SK-N-SH (cell line): ENCODE data around the gene NTM.

Experiments used
- CHD2 ChIP-seq: fragments of 150-350 bp; IDR thresholded peaks from 2 replicates; pipeline ENCODE4 v1.6.1; 2018; ENCODE audit warnings: low read length; ENCODE audit not compliant: partially characterized antibody
- CTCF ChIP-seq: fragments of 200-600 bp; sonication (generic); IDR thresholded peaks from 2 replicates; pipeline ENCODE4 v1.6.1; 2017; ENCODE audit warnings: antibody characterized with exemption, mild to moderate bottlenecking, moderate library complexity
- EP300 ChIP-seq, 2 experiments: IDR thresholded peaks; 2 replicates each; pipeline versions ENCODE4 v1.4.0 to v1.6.1; 2012; ENCODE audit warnings: borderline replicate concordance in 1 of 2, low read depth in 1 of 2, low read length in 1 of 2
- FOSL2 ChIP-seq: IDR thresholded peaks from 2 replicates; pipeline ENCODE4 v1.4.0; 2012; ENCODE audit warnings: low read depth, mild to moderate bottlenecking, moderate library complexity, borderline replicate concordance
- MAX ChIP-seq: IDR thresholded peaks from 2 replicates; pipeline ENCODE4 v1.4.0; 2012; ENCODE audit warnings: low read depth
- MXI1 ChIP-seq: IDR thresholded peaks from 2 replicates; pipeline ENCODE4 v1.6.1; 2012; ENCODE audit warnings: mild to moderate bottlenecking, low read depth, low read length, improper control_type of control experiment
- NFIC ChIP-seq: IDR thresholded peaks from 2 replicates; pipeline ENCODE4 v1.4.0; 2012; ENCODE audit warnings: borderline replicate concordance
- NRF1 ChIP-seq: IDR thresholded peaks from 2 replicates; pipeline ENCODE4 v1.6.1; 2012; ENCODE audit warnings: low read depth, mild to moderate bottlenecking, low read length
- POLR2AphosphoS5 ChIP-seq: IDR thresholded peaks from 2 replicates; pipeline ENCODE4 v1.6.1; 2012; ENCODE audit warnings: low read depth, low read length
- SIN3A ChIP-seq: IDR thresholded peaks from 2 replicates; pipeline ENCODE4 v1.6.1; 2012; ENCODE audit warnings: low read depth, mild to moderate bottlenecking, low read length, moderate library complexity, borderline replicate concordance
- TAF1 ChIP-seq: IDR thresholded peaks from 2 replicates; pipeline ENCODE4 v1.6.1; 2012; ENCODE audit warnings: low read depth, mild to moderate bottlenecking, low read length, moderate library complexity, borderline replicate concordance
- TEAD4 ChIP-seq: IDR thresholded peaks from 2 replicates; pipeline ENCODE4 v1.4.0; 2012; ENCODE audit warnings: mild to moderate bottlenecking, borderline replicate concordance; ENCODE audit not compliant: insufficient read depth
- USF1 ChIP-seq: IDR thresholded peaks from 2 replicates; pipeline ENCODE4 v1.4.0; 2012; ENCODE audit warnings: low read depth, borderline replicate concordance

GRCh38 chr11:132342408-132342807 lies 972.0 kb downstream of the NTM start:
- no peak for TF ChIP-seq CTCF
- no peak for TF ChIP-seq POLR2AphosphoS5
- no peak for TF ChIP-seq TEAD4
- no peak for TF ChIP-seq FOSL2
- TF ChIP-seq NRF1 = no peak
- no peak for TF ChIP-seq EP300 (IDR thresholded peaks at IDR 0.05; ENCODE audit: borderline replicate concordance in 1 of 2, low read depth in 1 of 2, low read length in 1 of 2)
- TF ChIP-seq SIN3A = no peak
- TF ChIP-seq NFIC = no peak
- no peak for TF ChIP-seq CHD2
- no peak for TF ChIP-seq TAF1
- no peak for TF ChIP-seq USF1
- no peak for TF ChIP-seq MXI1
- no peak for TF ChIP-seq MAX
